Keratinocyte (primary cell): ENCODE data around the gene IL15RA. TPM values are rescaled to one million over a fixed set of nuclear protein-coding genes. Genes with fewer than 3 reads are reported as not detected.

Source experiments
- DNase-seq: peaks from one replicate; pipeline ENCODE4 v3.0.0-alpha.2; 2011; ENCODE audit warnings: low read depth, missing footprints, low spot score
- FAIRE-seq: peaks from 2 replicates; lab custom pipeline; 2011; peaks lifted over from hg19 to GRCh38; lab: Jason Lieb, UNC
- H2AFZ ChIP-seq: 2 replicates; pipeline ENCODE4 v1.6.0; 2012; ENCODE audit warnings: low read length, control low read depth, inconsistent platforms; ENCODE audit not compliant: control insufficient read depth
- H3K27ac ChIP-seq: 2 replicates; pipeline ENCODE4 v1.5.1; 2011; ENCODE audit warnings: low read length; ENCODE audit not compliant: control insufficient read depth, insufficient read depth
- H3K27me3 ChIP-seq: 3 replicates; pipeline ENCODE4 v1.6.0; 2011; ENCODE audit warnings: low read length; ENCODE audit not compliant: control insufficient read depth, insufficient read depth; ENCODE audit errors: extremely low read depth
- H3K36me3 ChIP-seq, 2 experiments: 2 replicates in 1 of 2; 3 replicates in 1 of 2; pipeline ENCODE4 v1.5.1; 2011; ENCODE audit warnings: low read length in 2 of 2, mild to moderate bottlenecking in 1 of 2; ENCODE audit not compliant: control insufficient read depth in 2 of 2, insufficient read depth in 2 of 2; ENCODE audit errors: extremely low read depth in 1 of 2
- H3K4me1 ChIP-seq: 3 replicates; pipeline ENCODE4 v1.5.1; 2011; ENCODE audit warnings: low read length; ENCODE audit not compliant: control insufficient read depth, insufficient read depth; ENCODE audit errors: extremely low read depth
- H3K4me2 ChIP-seq: 3 replicates; pipeline ENCODE4 v1.6.0; 2011; ENCODE audit warnings: low read depth, low read length; ENCODE audit not compliant: control insufficient read depth, insufficient read depth; ENCODE audit errors: extremely low read depth
- H3K4me3 ChIP-seq, 3 experiments: fragments of 200-600 bp in 1 of 3; sonication (generic) in 1 of 3; 2 replicates in 2 of 3; 3 replicates in 1 of 3; pipeline ENCODE4 v1.5.1; 2011 to 2016; ENCODE audit warnings: low read length in 3 of 3, mild to moderate bottlenecking in 3 of 3, control low read depth in 2 of 3, inconsistent platforms in 1 of 3, low read depth in 1 of 3, mixed read lengths in 1 of 3, mixed run types in 1 of 3, moderate library complexity in 1 of 3; ENCODE audit not compliant: control insufficient read depth in 2 of 3, insufficient read depth in 2 of 3; ENCODE audit errors: extremely low read depth in 1 of 3
- H3K79me2 ChIP-seq: 2 replicates; pipeline ENCODE4 v1.6.0; 2012; ENCODE audit warnings: low read length; ENCODE audit not compliant: control insufficient read depth, insufficient read depth
- H3K9ac ChIP-seq: 3 replicates; pipeline ENCODE4 v1.6.0; 2011; ENCODE audit warnings: low read length; ENCODE audit not compliant: control insufficient read depth, insufficient read depth; ENCODE audit errors: extremely low read depth
- H3K9me1 ChIP-seq: 3 replicates; pipeline ENCODE4 v1.6.0; 2011; ENCODE audit warnings: low read length; ENCODE audit not compliant: control insufficient read depth, insufficient read depth; ENCODE audit errors: extremely low read depth
- H3K9me3 ChIP-seq: 2 replicates; pipeline ENCODE4 v1.5.1; 2012; ENCODE audit warnings: low read depth, low read length; ENCODE audit not compliant: control insufficient read depth
- H4K20me1 ChIP-seq: 3 replicates; pipeline ENCODE4 v1.6.0; 2011; ENCODE audit warnings: low read length; ENCODE audit not compliant: control insufficient read depth, insufficient read depth; ENCODE audit errors: extremely low read depth
- EZH2 ChIP-seq: IDR thresholded peaks from one replicate; pipeline ENCODE4 v1.6.1; 2012; ENCODE audit warnings: inconsistent platforms, mild to moderate bottlenecking, low read length, moderate library complexity
- dilution Hi-C: fragments of 300-500 bp; cut with MboI; formaldehyde crosslinking; loops from one replicate; pipeline ENCODE4 v1.7.0; 2020; ENCODE audit warnings: low sequenced_read_pairs; ENCODE audit not compliant: extremely low pct_ligation_motif_present
- polyA plus RNA-seq, 5 experiments: library from polyadenylated mRNA; depleted of rRNA in 3 of 5; stranded (reverse) in 3 of 5; stranded (forward) in 1 of 5; unstranded in 1 of 5; fragments of >200 nt; gene quantifications; 1 replicate in 1 of 5; 2 replicates in 3 of 5; 3 replicates in 1 of 5; pipeline versions ENCODE4 v1.2.1 to v1.2.3, GENCODE V29; 2011 to 2012; ENCODE audit warnings: missing spikeins in 2 of 5, low read depth in 1 of 5, low replicate concordance in 1 of 5
- TF ChIP-seq, protein P1 (sequence below), 3 experiments: IDR thresholded peaks in 1 of 3; conservative IDR thresholded peaks in 1 of 3; optimal IDR thresholded peaks in 1 of 3; 2 replicates in 2 of 3; 3 replicates in 1 of 3; pipeline versions ENCODE3 to v1.5.1; 2011; ENCODE audit warnings: low read length in 3 of 3, mild to moderate bottlenecking in 3 of 3, moderate library complexity in 2 of 3, control low read depth in 1 of 3, inconsistent platforms in 1 of 3; ENCODE audit not compliant: insufficient read depth in 2 of 3; ENCODE audit errors: extremely low read depth in 1 of 3

The IL15RA gene
- polyA plus RNA-seq, 1 donor (not counting 4 experiments of a cell fraction or from before 2014, with no cell fraction given), result 3.8 TPM

DNA sequence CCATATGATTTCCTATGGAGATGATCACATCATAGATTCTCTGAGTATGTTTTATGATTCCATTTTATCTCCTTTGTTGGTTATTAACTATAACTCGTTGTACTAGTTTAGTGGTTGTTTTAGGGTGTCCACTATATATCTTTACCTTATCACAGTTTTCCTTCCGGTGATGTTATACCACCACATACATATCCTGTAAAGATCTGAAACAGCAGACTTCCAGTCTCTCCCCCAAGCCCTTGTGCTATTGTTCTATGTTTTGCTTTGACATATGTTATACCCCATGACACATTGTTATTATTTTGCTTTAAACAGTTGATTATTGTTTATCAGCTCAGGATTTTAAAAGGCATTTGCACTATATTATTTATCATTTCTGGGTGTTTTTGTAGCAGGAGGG, 7.3 kb downstream of the IL15RA start:
- TF ChIP-seq, protein P1, sequence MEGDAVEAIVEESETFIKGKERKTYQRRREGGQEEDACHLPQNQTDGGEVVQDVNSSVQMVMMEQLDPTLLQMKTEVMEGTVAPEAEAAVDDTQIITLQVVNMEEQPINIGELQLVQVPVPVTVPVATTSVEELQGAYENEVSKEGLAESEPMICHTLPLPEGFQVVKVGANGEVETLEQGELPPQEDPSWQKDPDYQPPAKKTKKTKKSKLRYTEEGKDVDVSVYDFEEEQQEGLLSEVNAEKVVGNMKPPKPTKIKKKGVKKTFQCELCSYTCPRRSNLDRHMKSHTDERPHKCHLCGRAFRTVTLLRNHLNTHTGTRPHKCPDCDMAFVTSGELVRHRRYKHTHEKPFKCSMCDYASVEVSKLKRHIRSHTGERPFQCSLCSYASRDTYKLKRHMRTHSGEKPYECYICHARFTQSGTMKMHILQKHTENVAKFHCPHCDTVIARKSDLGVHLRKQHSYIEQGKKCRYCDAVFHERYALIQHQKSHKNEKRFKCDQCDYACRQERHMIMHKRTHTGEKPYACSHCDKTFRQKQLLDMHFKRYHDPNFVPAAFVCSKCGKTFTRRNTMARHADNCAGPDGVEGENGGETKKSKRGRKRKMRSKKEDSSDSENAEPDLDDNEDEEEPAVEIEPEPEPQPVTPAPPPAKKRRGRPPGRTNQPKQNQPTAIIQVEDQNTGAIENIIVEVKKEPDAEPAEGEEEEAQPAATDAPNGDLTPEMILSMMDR (optimal IDR thresholded peaks at IDR 0.05 in 1 of 3, IDR thresholded peaks at IDR 0.05 in 1 of 3, conservative IDR thresholded peaks at IDR 0.05 in 1 of 3; ENCODE audit: extremely low read depth in 1 of 3, insufficient read depth in 2 of 3, low read length in 3 of 3), result no peak
- TF ChIP-seq EZH2, result no peak
- FAIRE-seq, result no peak

DNA sequence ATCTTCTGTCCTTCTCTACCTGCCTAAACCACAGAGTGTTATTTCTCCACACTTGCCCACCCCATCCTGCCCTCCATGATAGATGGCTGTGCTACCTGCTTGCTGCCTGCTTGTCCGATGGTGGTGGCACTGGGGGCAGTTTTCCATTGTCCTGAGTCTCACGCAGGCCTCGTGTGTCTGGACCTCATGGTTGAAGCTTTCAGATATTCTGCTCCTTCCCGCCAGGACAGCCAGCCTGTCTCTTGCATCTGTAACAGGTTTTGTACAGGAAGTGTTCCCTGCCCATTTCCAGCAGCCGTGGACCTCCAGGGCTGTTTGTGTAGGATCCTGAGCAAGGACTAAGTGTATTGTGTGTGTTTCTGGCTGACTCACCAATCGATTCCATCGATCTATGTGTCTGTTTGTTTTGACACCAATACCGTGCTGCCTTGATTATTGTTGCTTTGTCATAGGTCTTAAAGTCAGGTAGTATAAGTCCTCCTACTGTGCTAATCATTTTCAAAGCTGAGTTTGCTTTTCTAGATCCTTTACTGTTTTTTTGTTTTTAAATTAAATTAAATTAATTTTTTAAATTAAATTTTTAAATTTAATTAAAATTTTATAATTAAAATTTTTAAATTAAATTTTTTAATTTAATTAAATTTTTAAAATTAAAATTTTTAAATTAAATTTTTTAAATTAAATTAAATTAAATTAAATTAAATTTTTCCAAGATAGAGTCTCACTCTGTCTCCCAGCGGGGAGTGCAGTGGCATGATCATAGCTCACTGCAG, 8.5 kb downstream of the IL15RA start:
- Histone ChIP-seq H3K9me1 (no peaks in the 10 kb centered on the region), H3K9ac (no peak overlapping the region), H3K4me3 (no peak overlapping the region), H3K36me3 (no peaks in the 10 kb centered on the region), H3K4me1 (peaks cover 8% of the 10 kb centered on the region), H3K27me3 (no peaks in the 10 kb centered on the region), H4K20me1 (no peaks in the 10 kb centered on the region), H3K79me2 (no peaks in the 10 kb centered on the region), H3K4me2 (no peak overlapping the region), H3K9me3 (no peaks in the 10 kb centered on the region), H3K27ac (no peak overlapping the region), H2AFZ (no peak overlapping the region)
- TF ChIP-seq EZH2, result no peak
- TF ChIP-seq, protein P1 (optimal IDR thresholded peaks at IDR 0.05 in 1 of 3, IDR thresholded peaks at IDR 0.05 in 1 of 3, conservative IDR thresholded peaks at IDR 0.05 in 1 of 3; ENCODE audit: extremely low read depth in 1 of 3, insufficient read depth in 2 of 3, low read length in 3 of 3), result no peak
- FAIRE-seq (no peak), DNase-seq (no peak)
- dilution Hi-C loops, result loop anchor here (25.0 kb wide), 1 partner anchor 118 kb away; the partner anchor contains the start of gene RBM17

More for the DNA sequence above, 7.3 kb downstream of the IL15RA start:
- Histone ChIP-seq H3K79me2 (no peaks in the 10 kb centered on the region), H4K20me1 (no peaks in the 10 kb centered on the region), H3K9me1 (no peaks in the 10 kb centered on the region), H3K27ac (no peak overlapping the region), H3K4me3 (no peak overlapping the region), H3K9ac (no peak overlapping the region), H3K27me3 (no peaks in the 10 kb centered on the region), H3K9me3 (no peaks in the 10 kb centered on the region), H3K4me1 (peaks cover 8% of the 10 kb centered on the region), H3K36me3 (no peaks in the 10 kb centered on the region), H3K4me2 (no peak overlapping the region), H2AFZ (no peak overlapping the region)
- DNase-seq, result no peak
- dilution Hi-C loops, result loop anchor here (25.0 kb wide), 1 partner anchor 117 kb away; the partner anchor contains the start of gene RBM17
